ENCODE measurements around the gene MLXIP.
"Not testable (repeated sequence)": the region's sequence is repeated elsewhere in the genome, so short reads cannot be mapped to it uniquely, and the experiment has no call there.

The MLXIP gene

GRCh38 chr12:122158700-122159285 lies 80.2 kb downstream of the MLXIP start:
- no peak for DNase-seq

GRCh38 chr12:122159882-122160281 lies 81.3 kb downstream of the MLXIP start:
- no peak for DNase-seq

DNA sequence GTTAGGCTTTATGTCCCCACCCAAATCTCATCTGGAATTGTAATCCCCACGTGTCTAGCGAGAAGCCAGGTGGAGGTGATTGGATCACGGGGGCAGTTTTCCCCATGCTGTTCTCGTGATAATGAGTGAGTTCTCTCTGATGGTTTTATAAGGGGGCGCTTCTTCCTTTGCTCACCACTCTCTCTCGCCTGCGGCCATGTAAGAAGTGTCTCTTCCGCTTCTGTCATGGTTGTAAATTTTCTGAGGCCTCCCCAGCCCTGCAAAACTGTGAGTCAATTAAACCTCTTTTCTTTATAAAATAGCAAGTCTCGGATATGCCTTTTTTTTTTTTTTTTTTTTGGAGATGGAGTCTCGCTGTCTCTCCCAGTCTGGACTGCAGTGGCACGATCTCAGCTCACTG lies 82.2 kb downstream of the MLXIP start:
- DNase-seq = no peak

- no peak for DNase-seq
Observed at GRCh38 chr12:122161682-122162081, 83.1 kb downstream of the MLXIP start.

- DNase-seq = no peak
Observed at GRCh38 chr12:122162976-122163375, 84.4 kb downstream of the MLXIP start.

DNA sequence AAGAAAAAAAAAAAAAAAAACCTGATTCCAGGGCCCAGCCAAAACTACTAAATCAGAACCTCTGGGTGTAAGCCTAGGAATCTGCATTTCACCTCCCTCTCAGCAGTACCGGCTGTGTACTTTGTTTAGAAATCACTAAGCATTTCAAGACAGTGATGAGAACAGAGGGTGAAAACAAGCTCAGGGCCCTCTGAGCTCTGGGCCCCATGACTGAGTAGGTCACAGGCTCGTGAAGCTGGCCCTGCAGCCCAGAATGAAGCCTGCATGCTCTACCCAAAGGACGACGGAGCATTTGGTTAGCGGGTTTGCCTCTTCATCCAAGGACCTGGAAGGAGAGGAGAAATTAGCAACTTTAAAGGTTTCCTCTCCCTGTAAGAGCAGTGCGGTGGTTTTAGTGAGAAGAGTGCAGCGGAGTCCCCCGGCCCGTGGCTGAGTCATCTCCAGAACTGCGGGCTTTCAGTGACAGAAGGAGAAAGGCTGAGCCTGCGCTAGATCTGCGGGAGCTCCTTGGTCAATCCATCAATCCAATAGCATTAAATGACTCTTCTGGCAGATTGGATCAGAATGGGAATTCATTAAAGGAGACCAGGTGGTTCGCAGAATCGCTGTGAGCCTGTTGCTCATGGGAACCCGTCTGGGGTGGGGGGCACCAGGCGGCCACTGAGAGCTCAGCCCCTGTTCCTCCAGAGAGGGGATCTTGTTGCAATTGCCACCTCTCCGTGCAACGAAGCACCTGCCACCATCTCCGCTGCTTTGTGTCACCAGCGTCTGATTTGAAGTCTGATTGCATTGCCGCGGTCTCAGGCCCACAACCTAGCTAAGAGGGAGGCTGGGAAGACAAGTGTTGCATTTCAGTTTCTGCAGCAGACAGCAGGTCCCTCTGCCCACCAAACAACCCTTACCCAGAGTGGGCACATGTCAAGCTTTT lies 88.1 kb downstream of the MLXIP start:
- DNase-seq = no peak

GRCh38 chr12:122167356-122167925 lies 88.9 kb downstream of the MLXIP start:
- DNase-seq = no peak

GRCh38 chr12:122168492-122168891 lies 89.9 kb downstream of the MLXIP start:
- no peak for DNase-seq

GRCh38 chr12:122171399-122171798 lies 92.8 kb downstream of the MLXIP start:
- no peak for DNase-seq

GRCh38 chr12:122172262-122172939 lies 93.8 kb downstream of the MLXIP start:
- no peak for DNase-seq

- no peak for DNase-seq
Observed at GRCh38 chr12:122174155-122174845, 95.7 kb downstream of the MLXIP start, which contains the start of gene IL31. IL31 (minus strand) TSS chr12:122174221; CDS start chr12:122174172, 49 bp downstream.

DNA sequence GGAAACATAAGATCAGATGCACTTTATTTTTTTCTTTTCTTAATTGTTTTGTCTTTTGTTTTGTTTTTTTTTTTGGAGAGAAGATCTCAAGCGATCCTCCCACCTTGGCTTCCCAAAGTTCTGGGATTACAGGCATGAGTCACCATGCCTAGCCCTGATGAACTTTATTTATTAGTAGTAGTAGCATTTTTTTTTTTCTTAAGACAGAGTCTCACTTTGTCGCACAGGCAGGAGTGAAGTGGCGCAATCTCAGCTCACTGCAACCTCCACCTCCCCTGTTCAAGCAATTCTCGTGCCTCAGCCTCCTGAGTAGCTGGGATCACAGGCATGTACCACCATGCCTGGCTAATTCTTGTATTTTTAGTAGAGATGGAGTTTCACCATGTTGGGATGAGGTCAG lies 97.9 kb downstream of the MLXIP start:
- DNase-seq = not testable (repeated sequence)

DNA sequence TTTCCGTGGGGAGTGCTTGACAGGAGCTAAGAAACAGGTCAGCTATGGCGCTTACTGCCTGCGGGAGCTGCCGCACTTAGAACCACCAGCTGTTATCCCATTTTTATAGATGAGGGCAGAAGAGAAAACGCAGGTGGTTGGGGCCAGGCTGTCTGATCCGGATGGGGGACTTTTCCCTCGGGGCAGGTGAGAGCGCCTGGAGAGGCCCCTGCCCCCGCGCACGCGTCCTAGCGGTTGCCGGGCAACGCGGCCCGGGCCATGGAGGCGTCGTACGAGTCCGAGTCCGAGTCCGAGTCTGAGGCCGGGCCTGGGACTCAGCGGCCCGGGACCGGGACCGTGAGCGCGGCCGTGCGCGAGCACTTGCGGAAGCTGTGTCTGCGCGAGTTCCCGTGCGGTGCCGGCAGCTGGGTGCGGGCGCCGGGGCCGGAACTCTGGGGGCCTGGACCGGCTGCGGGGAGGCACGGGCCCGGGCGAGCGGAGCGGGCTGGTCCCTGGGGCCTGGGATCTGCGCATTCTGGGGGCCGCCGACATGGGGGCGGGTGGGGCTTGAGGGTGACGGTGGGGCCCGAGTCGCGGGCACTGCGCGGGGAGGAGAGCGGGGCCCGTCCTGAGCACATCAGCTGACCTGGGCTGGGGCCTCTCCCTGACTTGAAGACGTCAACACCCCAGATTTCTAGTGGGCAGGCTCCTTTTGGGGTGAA lies 104.5 kb downstream of the MLXIP start, which contains the start of gene LRRC43:
LRRC43 (plus strand) TSS at position 237 of the 701 bp plus-strand sequence; CDS start at position 259, 22 bp downstream.
- peak; percentile 23 for DNase-seq

- DNase-seq = no peak
Observed at GRCh38 chr12:122183588-122183940, 105.0 kb downstream of the MLXIP start.

- DNase-seq = no peak
Observed at GRCh38 chr12:122184517-122184916, 106.0 kb downstream of the MLXIP start.

GRCh38 chr12:122185079-122185478 lies 106.5 kb downstream of the MLXIP start:
- DNase-seq = no peak

GRCh38 chr12:122185494-122186082 lies 107.0 kb downstream of the MLXIP start:
- DNase-seq = no peak

GRCh38 chr12:122187466-122187865 lies 108.9 kb downstream of the MLXIP start:
- DNase-seq = no peak

- no peak for DNase-seq
Observed at GRCh38 chr12:122189626-122190475, 111.3 kb downstream of the MLXIP start.

DNA sequence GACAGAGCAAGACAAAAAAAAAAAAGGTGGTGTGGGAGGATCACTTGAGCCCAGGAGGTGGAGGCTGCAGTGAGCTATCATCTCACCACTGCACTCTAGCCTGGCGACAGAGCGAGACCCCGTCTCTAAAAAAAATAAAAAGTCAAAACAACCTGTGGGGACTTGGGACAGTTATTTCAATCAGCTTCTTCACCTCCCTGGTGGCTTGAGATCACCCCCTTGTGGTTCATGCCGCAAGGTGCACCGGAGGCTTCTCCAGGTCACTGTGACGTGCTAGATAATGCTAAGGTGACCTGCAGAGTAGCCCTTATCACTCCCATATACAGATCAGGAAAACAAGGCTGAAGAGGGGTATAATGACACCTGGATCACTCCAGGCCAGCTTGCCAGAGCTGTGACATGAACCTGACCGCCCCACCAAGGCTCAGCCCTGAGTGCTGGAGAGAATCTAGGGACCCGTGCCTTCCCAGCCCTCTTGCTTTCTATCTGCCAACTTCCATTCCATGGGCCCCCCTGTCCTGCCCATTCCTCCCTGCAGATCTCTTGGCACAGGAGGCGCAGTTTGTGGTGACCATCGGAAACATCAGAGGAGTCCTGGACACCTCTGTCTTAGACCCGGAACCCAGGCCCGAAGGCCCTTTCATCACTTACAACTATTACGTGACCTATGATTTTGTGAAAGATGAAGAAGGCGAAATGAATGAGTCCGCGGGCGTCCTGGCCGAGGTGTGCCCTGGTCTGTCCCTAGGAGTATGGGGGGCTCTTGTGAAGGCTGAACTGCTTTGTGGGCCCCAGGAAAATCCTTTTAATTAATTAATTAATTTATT lies 112.5 kb downstream of the MLXIP start:
- DNase-seq = peak; percentile 49

All from SHP77 treated with DMSO at 0.1 percent for 48 hours (cell line).